D721Med (cell line): ENCODE results near the gene MBNL2.

ENCODE experiments used
- DNase-seq: peaks from one replicate; pipeline ENCODE4 v3.0.0; 2011; ENCODE audit warnings: low spot score; ENCODE audit not compliant: insufficient read length
- FAIRE-seq: peaks from 2 replicates; lab custom pipeline; 2011; peaks lifted over from hg19 to GRCh38; lab: Jason Lieb, UNC
- TF ChIP-seq, protein P1 (sequence below): IDR thresholded peaks from 2 replicates; pipeline ENCODE4 v1.5.1; 2012; ENCODE audit warnings: mild to moderate bottlenecking, control low read depth; ENCODE audit not compliant: insufficient read depth; ENCODE audit errors: missing control alignments

Gene MBNL2

GRCh38 chr13:97225533-97225932 lies 3.4 kb downstream of the MBNL2 start:
- FAIRE-seq: no peak
- TF ChIP-seq, protein P1, sequence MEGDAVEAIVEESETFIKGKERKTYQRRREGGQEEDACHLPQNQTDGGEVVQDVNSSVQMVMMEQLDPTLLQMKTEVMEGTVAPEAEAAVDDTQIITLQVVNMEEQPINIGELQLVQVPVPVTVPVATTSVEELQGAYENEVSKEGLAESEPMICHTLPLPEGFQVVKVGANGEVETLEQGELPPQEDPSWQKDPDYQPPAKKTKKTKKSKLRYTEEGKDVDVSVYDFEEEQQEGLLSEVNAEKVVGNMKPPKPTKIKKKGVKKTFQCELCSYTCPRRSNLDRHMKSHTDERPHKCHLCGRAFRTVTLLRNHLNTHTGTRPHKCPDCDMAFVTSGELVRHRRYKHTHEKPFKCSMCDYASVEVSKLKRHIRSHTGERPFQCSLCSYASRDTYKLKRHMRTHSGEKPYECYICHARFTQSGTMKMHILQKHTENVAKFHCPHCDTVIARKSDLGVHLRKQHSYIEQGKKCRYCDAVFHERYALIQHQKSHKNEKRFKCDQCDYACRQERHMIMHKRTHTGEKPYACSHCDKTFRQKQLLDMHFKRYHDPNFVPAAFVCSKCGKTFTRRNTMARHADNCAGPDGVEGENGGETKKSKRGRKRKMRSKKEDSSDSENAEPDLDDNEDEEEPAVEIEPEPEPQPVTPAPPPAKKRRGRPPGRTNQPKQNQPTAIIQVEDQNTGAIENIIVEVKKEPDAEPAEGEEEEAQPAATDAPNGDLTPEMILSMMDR: no peak
- no peak for DNase-seq

GRCh38 chr13:97226013-97226412 lies 3.9 kb downstream of the MBNL2 start:
- no peak for FAIRE-seq
- TF ChIP-seq, protein P1: no peak
- no peak for DNase-seq

DNA sequence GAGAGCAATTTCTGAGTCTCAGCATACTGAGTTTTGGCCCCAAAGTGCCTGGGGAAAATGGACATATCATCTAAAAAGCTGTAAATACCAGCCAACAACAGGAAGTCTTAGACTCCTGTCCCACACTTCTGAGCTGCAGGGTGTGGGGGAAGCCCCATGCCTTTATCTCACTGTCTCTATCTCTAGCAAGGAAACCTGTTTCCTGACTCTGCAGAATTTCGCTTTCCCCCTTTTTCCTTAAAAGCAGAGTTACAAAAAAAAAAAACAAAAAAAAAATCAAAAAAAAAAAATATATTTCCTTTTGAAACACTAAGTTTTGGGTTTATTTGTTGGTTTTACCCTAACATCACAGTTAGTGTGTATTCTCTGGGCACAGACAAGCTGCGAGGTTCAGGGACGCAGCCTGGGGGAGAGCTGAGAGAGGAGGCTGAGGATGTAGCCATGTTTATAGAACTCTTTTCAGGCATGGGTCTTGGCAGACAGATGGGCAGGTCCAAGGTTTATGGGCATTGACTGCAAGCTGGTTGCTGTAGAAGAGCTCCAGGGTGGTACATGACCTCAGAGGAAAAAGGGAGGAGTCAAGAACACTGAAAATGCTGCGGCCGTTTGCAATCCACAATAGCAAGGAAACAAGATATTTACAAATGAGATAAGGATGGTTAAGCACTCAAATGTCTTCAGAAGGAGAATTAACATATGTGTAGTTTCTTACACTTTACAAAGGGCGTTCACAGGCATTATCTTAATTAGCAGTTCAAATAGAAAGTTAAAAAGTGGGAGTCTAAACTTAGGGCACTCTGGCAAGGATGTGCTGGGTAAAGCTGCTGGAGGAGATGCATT lies 4.9 kb downstream of the MBNL2 start:
- DNase-seq: no peak

GRCh38 chr13:97228850-97229521 lies 6.9 kb downstream of the MBNL2 start:
- DNase-seq: no peak
- TF ChIP-seq, protein P1: no peak
- FAIRE-seq: no peak

More for the DNA sequence above, 4.9 kb downstream of the MBNL2 start:
- TF ChIP-seq, protein P1: no peak
- no peak for FAIRE-seq

GRCh38 chr13:97229699-97230098 lies 7.6 kb downstream of the MBNL2 start:
- FAIRE-seq (no peak), DNase-seq (no peak)
- TF ChIP-seq, protein P1: no peak

DNA sequence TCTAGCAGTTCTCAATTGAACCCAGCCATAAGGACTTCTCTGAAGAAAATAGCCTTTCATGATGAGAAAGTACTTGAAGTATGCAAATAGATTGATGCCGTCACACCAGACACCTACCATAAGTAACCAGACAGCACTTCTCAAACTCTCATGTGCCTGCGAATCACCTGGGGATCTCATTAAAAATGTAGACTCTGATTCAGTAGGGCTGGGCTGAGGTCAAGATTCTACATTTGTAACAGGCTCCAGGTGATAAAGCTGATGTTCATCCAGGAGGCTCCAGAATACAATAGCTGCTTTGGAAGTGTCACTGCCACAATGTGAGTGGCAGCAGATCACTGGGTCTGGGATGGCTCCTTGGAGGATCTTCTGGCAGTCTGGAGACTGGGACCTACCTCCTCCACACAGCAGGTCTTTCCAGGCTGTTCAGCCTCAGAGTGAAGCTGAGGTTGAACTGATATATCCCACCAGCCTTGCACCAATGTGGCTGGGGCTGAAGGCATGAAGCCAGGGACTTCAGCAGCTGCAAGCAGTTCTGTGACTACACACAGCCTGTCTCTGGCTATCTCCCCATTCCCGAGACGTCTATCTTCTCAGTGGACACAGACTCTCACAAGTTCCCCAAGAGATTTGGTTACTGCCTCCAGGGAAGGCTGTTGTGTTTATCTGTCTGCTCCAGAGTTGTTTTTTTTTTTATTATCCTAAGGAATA lies 9.1 kb downstream of the MBNL2 start:
- no peak for DNase-seq
- no peak for FAIRE-seq
- TF ChIP-seq, protein P1: no peak
